ENCODE measurements around the gene CRISPLD2. TPM values are rescaled to one million over a fixed set of nuclear protein-coding genes. Genes with fewer than 3 reads are reported as not detected.

CRISPLD2 gene
- total and polyA plus RNA-seq, 7 experiments from 2014 or later, result 0.38 to 14.4 (median 0.82) TPM

- ChIA-PET CTCF (no interaction called here), POLR2A (no interaction called here)
- Histone ChIP-seq H3K27me3 (ENCODE audit: control insufficient read depth in 2 of 2, insufficient read depth in 2 of 2, low read length in 2 of 2) (no peaks in the 10 kb centered on the region), H3K4me1 (ENCODE audit: control insufficient read depth in 2 of 2, insufficient read depth in 2 of 2, low read length in 2 of 2) (peaks cover 9 to 19% of the 10 kb centered on the region in 2 donors), H3K36me3 (ENCODE audit: control insufficient read depth in 2 of 3, insufficient read depth in 3 of 3, low read length in 3 of 3) (no peaks in the 10 kb centered on the region), H3K9me3 (ENCODE audit: control insufficient read depth in 2 of 3, low read length in 3 of 3) (no peaks in the 10 kb centered on the region), H3K4me3 (ENCODE audit: low read length) (no peak overlapping the region), H3K27ac (ENCODE audit: low read depth, low read length) (no peak overlapping the region)
- Mint-ChIP-seq H3K36me3 (no peaks in the 10 kb centered on the region), H3K4me1 (peaks cover 12 to 25% (median 16%) of the 10 kb centered on the region in 7 donors), H3K4me3 (no peak overlapping the region), H3K27ac (no peak overlapping the region), H3K27me3 (peaks cover 0 to 37% (median 6%) of the 10 kb centered on the region in 5 donors), H3K9me3 (peaks cover 0 to 6% (median 0%) of the 10 kb centered on the region in 11 donors)
- ATAC-seq, result no peak
- intact Hi-C loops (cut with micrococcal nuclease), result loop anchor here in 1 of 2 donors (5.0 kb wide), 1 partner anchor 309 kb away; no protein-coding TSS in a partner anchor
- no peak for DNase-seq
Observed at GRCh38 chr16:84816023-84816422, 3.8 kb upstream of the CRISPLD2 start.

GRCh38 chr16:84816485-84816884, 3.3 kb upstream of the CRISPLD2 start:
- H3K4me3 Mint-ChIP-seq, result no peak overlapping the region
- DNase-seq, result no peak
- peaks cover 0 to 41% (median 6%) of the 10 kb centered on the region in 5 donors for H3K27me3 Mint-ChIP-seq
- no peaks in the 10 kb centered on the region for H3K36me3 Mint-ChIP-seq
- ATAC-seq, result no peak
- Histone ChIP-seq H3K36me3 (ENCODE audit: control insufficient read depth in 2 of 3, insufficient read depth in 3 of 3, low read length in 3 of 3) (no peaks in the 10 kb centered on the region), H3K4me3 (ENCODE audit: low read length) (no peak overlapping the region), H3K9me3 (ENCODE audit: control insufficient read depth in 2 of 3, low read length in 3 of 3) (no peaks in the 10 kb centered on the region), H3K4me1 (ENCODE audit: control insufficient read depth in 2 of 2, insufficient read depth in 2 of 2, low read length in 2 of 2) (peaks cover 9 to 20% of the 10 kb centered on the region in 2 donors), H3K27me3 (ENCODE audit: control insufficient read depth in 2 of 2, insufficient read depth in 2 of 2, low read length in 2 of 2) (no peaks in the 10 kb centered on the region), H3K27ac (ENCODE audit: low read depth, low read length) (no peak overlapping the region)
- CTCF ChIA-PET, result no interaction called here
- peaks cover 12 to 25% (median 16%) of the 10 kb centered on the region in 7 donors for H3K4me1 Mint-ChIP-seq
- intact Hi-C loops (cut with micrococcal nuclease), result loop anchor here in 1 of 2 donors (5.0 kb wide), 1 partner anchor 309 kb away; no protein-coding TSS in a partner anchor
- peaks cover 0 to 6% (median 0%) of the 10 kb centered on the region in 11 donors for H3K9me3 Mint-ChIP-seq
- H3K27ac Mint-ChIP-seq, result no peak overlapping the region
- POLR2A ChIA-PET, result no interaction called here

GRCh38 chr16:84817206-84817605, 2.6 kb upstream of the CRISPLD2 start:
- Mint-ChIP-seq H3K27me3 (peaks cover 0 to 48% (median 6%) of the 10 kb centered on the region in 5 donors), H3K9me3 (peaks cover 0 to 3% (median 0%) of the 10 kb centered on the region in 11 donors)

DNA sequence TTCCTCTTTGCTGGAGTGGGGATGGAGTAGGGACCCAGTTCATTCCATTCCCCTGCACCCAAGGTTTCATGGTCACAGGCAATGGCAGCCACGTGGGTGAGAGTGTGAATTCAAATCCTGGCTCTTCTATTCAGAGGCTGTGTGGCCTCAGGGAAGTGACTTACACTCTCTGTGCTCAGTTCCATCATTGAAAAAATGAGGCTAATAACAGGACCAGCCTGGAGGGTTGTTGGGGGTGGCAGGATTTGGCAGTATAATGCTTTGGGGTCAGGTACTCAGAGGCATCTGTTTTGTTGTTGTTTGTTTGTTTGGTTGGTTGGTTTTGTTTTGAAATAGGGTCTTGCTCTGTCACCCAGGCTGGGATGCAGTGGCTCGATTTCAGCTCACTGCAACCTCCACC, 2.2 kb upstream of the CRISPLD2 start:
- no peak overlapping the region for H3K27ac ChIP-seq (ENCODE audit: low read depth, low read length)
- ChIA-PET CTCF (no interaction called here), POLR2A (no interaction called here)
- no peaks in the 10 kb centered on the region for H3K36me3 ChIP-seq (ENCODE audit: control insufficient read depth in 2 of 3, insufficient read depth in 3 of 3, low read length in 3 of 3)
- peaks cover 0 to 52% (median 6%) of the 10 kb centered on the region in 5 donors for H3K27me3 Mint-ChIP-seq
- intact Hi-C loops (cut with micrococcal nuclease), result loop anchor here in 1 of 2 donors (2.0 to 5.0 kb wide), 2 partner anchors 63 to 310 kb away; no protein-coding TSS in a partner anchor
- no peak overlapping the region for H3K4me3 ChIP-seq (ENCODE audit: low read length)
- peaks cover 0 to 3% (median 0%) of the 10 kb centered on the region in 11 donors for H3K9me3 Mint-ChIP-seq
- H3K4me1 Mint-ChIP-seq, result peaks cover 12 to 26% (median 19%) of the 10 kb centered on the region in 7 donors
- H3K9me3 ChIP-seq (ENCODE audit: control insufficient read depth in 2 of 3, low read length in 3 of 3), result no peaks in the 10 kb centered on the region
- ATAC-seq (no peak), DNase-seq (no peak)
- peaks cover 9 to 20% of the 10 kb centered on the region in 2 donors for H3K4me1 ChIP-seq (ENCODE audit: control insufficient read depth in 2 of 2, insufficient read depth in 2 of 2, low read length in 2 of 2)
- H3K27ac Mint-ChIP-seq, result peak overlapping the region in 1 of 9 donors; percentile 62
- H3K27me3 ChIP-seq (ENCODE audit: control insufficient read depth in 2 of 2, insufficient read depth in 2 of 2, low read length in 2 of 2), result peaks cover 0 to 3% of the 10 kb centered on the region in 2 donors
- no peaks in the 10 kb centered on the region for H3K36me3 Mint-ChIP-seq
- H3K4me3 Mint-ChIP-seq, result no peak overlapping the region

More at GRCh38 chr16:84817206-84817605, 2.6 kb upstream of the CRISPLD2 start:
- Mint-ChIP-seq H3K4me1 (peaks cover 12 to 23% (median 17%) of the 10 kb centered on the region in 7 donors), H3K27ac (peak overlapping the region in 1 of 9 donors; percentile 62), H3K4me3 (no peak overlapping the region), H3K36me3 (no peaks in the 10 kb centered on the region)
- no peak overlapping the region for H3K27ac ChIP-seq (ENCODE audit: low read depth, low read length)
- H3K36me3 ChIP-seq (ENCODE audit: control insufficient read depth in 2 of 3, insufficient read depth in 3 of 3, low read length in 3 of 3), result no peaks in the 10 kb centered on the region
- no peak overlapping the region for H3K4me3 ChIP-seq (ENCODE audit: low read length)
- H3K4me1 ChIP-seq (ENCODE audit: control insufficient read depth in 2 of 2, insufficient read depth in 2 of 2, low read length in 2 of 2), result peaks cover 9 to 20% of the 10 kb centered on the region in 2 donors
- POLR2A ChIA-PET, result no interaction called here
- DNase-seq (no peak), ATAC-seq (no peak)
- H3K27me3 ChIP-seq (ENCODE audit: control insufficient read depth in 2 of 2, insufficient read depth in 2 of 2, low read length in 2 of 2), result no peaks in the 10 kb centered on the region
- no peaks in the 10 kb centered on the region for H3K9me3 ChIP-seq (ENCODE audit: control insufficient read depth in 2 of 3, low read length in 3 of 3)
- intact Hi-C loops (cut with micrococcal nuclease), result loop anchor here in 1 of 2 donors (5.0 kb wide), 1 partner anchor 310 kb away; no protein-coding TSS in a partner anchor
- CTCF ChIA-PET, result no interaction called here

DNA sequence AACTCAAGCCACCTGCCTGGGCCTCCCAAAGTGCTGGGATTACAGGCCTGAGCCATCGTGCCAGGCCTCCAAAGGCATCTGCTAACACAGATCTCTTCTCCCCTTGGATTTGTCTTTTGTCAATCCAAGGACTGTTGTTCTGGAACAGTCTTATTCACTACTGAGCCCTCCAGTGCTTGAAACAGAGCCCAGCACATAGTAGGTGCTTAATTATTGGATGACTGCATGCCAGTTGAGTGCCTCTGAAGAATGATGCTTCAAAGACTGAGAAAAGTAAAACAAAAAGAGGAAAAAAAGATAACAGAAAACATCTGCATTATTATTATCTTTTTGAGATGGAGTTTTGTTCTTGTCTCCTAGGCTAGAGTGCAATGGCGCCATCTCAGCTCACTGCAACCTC, 1.7 kb upstream of the CRISPLD2 start:
- Histone ChIP-seq H3K4me3 (ENCODE audit: low read length) (no peak overlapping the region), H3K27ac (ENCODE audit: low read depth, low read length) (no peak overlapping the region), H3K4me1 (ENCODE audit: control insufficient read depth in 2 of 2, insufficient read depth in 2 of 2, low read length in 2 of 2) (peaks cover 9 to 20% of the 10 kb centered on the region in 2 donors), H3K27me3 (ENCODE audit: control insufficient read depth in 2 of 2, insufficient read depth in 2 of 2, low read length in 2 of 2) (peaks cover 0 to 3% of the 10 kb centered on the region in 2 donors), H3K36me3 (ENCODE audit: control insufficient read depth in 2 of 3, insufficient read depth in 3 of 3, low read length in 3 of 3) (no peaks in the 10 kb centered on the region), H3K9me3 (ENCODE audit: control insufficient read depth in 2 of 3, low read length in 3 of 3) (no peaks in the 10 kb centered on the region)
- Mint-ChIP-seq H3K27me3 (peaks cover 0 to 54% (median 10%) of the 10 kb centered on the region in 5 donors), H3K4me3 (no peak overlapping the region), H3K4me1 (peaks cover 9 to 27% (median 19%) of the 10 kb centered on the region in 7 donors), H3K36me3 (peaks cover 0 to 3% (median 0%) of the 10 kb centered on the region in 5 donors), H3K9me3 (peaks cover 0 to 3% (median 0%) of the 10 kb centered on the region in 11 donors), H3K27ac (no peak overlapping the region)
- CTCF ChIA-PET, result no interaction called here
- no peak for ATAC-seq
- intact Hi-C loops (cut with micrococcal nuclease), result loop anchor here in 1 of 2 donors (2.0 to 5.0 kb wide), 2 partner anchors 63 to 311 kb away; no protein-coding TSS in a partner anchor
- no peak for DNase-seq
- POLR2A ChIA-PET, result no interaction called here

- ATAC-seq, result no peak
- Histone ChIP-seq H3K27ac (ENCODE audit: low read depth, low read length) (no peak overlapping the region), H3K27me3 (ENCODE audit: control insufficient read depth in 2 of 2, insufficient read depth in 2 of 2, low read length in 2 of 2) (peaks cover 3 to 5% of the 10 kb centered on the region in 2 donors), H3K4me3 (ENCODE audit: low read length) (peak overlapping the region; percentile 27), H3K36me3 (ENCODE audit: control insufficient read depth in 2 of 3, insufficient read depth in 3 of 3, low read length in 3 of 3) (no peaks in the 10 kb centered on the region), H3K9me3 (ENCODE audit: control insufficient read depth in 2 of 3, low read length in 3 of 3) (no peaks in the 10 kb centered on the region), H3K4me1 (ENCODE audit: control insufficient read depth in 2 of 2, insufficient read depth in 2 of 2, low read length in 2 of 2) (peaks cover 9 to 20% of the 10 kb centered on the region in 2 donors)
- Mint-ChIP-seq H3K36me3 (peaks cover 0 to 5% (median 0%) of the 10 kb centered on the region in 5 donors), H3K27ac (no peak overlapping the region), H3K4me3 (peak overlapping the region in 6 of 10 donors; percentile 8 to 86 (median 34)), H3K4me1 (peaks cover 8 to 26% (median 19%) of the 10 kb centered on the region in 7 donors), H3K27me3 (peaks cover 0 to 54% (median 13%) of the 10 kb centered on the region in 5 donors), H3K9me3 (peaks cover 0 to 3% (median 0%) of the 10 kb centered on the region in 11 donors)
- ChIA-PET POLR2A (interaction anchor here (0.9 kb wide), 1 partner anchor 83 kb away, joined by 3 read pairs; no protein-coding TSS in a partner anchor), CTCF (no interaction called here)
- no peak for DNase-seq
- intact Hi-C loops (cut with micrococcal nuclease), result loop anchor here (1.0 to 5.0 kb wide), 3 partner anchors 8 to 312 kb away; no protein-coding TSS in a partner anchor
Observed at GRCh38 chr16:84818989-84819643, 669 bp upstream of the CRISPLD2 start.

Data from naive thymus-derived CD4-positive, alpha-beta T cell (primary cell).